Measurements from ENCODE around the gene CSF3R. TPM values are rescaled to one million over a fixed set of nuclear protein-coding genes. Genes with fewer than 3 reads are reported as not detected.

Gene CSF3R
- total and polyA plus RNA-seq, 9 of the 15 experiments (the other 6 are each of a cell fraction or from before 2014, with no cell fraction given), result 0.21 to 0.86 (median 0.40) TPM; not detected in 1

DNA sequence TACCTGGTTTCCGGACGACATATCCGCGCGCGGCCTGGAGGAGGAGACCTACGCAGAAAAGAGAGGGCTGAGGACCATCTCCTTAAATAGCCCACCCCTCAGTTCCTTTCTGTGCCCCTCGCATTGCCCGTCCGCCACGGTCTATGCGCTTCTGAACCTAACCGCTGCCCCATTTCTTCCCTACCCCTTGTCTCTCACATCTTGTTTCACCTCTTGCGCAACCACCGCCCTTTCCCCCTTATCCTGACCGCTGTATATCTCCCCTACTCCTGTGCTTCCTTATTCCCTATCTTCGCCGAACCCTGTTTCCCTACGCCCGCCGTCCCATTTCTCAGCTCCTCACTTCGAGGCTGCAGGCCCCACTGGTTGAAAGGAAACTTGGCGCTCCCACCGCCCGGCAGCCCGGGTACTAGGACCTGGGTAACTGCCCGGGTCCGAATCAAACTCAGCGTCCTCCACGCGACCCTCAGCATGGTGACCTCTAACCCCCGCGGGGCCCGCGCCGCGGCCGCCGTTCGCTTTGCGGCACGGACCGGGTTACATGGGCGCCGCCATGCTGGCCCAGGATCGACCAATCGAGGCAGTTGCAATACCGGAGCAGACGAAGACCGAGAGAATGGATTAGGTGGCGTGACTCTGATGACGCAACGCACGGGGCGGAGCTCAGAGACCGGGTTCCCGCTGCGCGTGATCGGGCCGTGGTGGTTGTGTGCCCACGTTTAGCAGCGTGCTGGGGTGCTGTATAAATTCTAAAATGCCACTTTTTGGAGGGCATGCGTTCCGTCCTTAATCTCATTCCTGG, 18.7 kb downstream of the CSF3R start, which contains the start of gene MRPS15 (continued):
- TF ChIP-seq SAFB2 (IDR thresholded peaks at IDR 0.05; ENCODE audit: borderline replicate concordance, low read depth, low read length, severe bottlenecking) (no peak), RBM14 (IDR thresholded peaks at IDR 0.05; ENCODE audit: borderline replicate concordance, insufficient read depth, low read depth, low read length) (peak; percentile 92; the same call in 1 of the 2 replicates), ZNF766 (CRISPR knock-in tag; conservative IDR thresholded peaks at IDR 0.05) (peak; percentile 89), NFRKB (IDR thresholded peaks at IDR 0.05; ENCODE audit: low read depth) (no peak; the same call in none of the 2 replicates), KDM1A (IDR thresholded peaks at IDR 0.05) (peak in 1 of 2 experiments; percentile 79; a peak in 3 of 4 replicates), POLR2A (conservative IDR thresholded peaks at IDR 0.05) (peak; percentile 96), XRCC5 (IDR thresholded peaks at IDR 0.05; ENCODE audit: low read depth, low read length) (peak; percentile 99), SMAD1 (IDR thresholded peaks at IDR 0.05; ENCODE audit: low read depth, low read length, partially characterized antibody) (peak; percentile 95), POLR2H (tag; IDR thresholded peaks at IDR 0.05; ENCODE audit: low read depth) (peak; percentile 93), BHLHE40 (IDR thresholded peaks at IDR 0.05; ENCODE audit: low read length) (peak; percentile 100), MTF1 (CRISPR knock-in tag; IDR thresholded peaks at IDR 0.05; ENCODE audit: borderline replicate concordance) (no peak), SNIP1 (IDR thresholded peaks at IDR 0.05; ENCODE audit: low read depth) (no peak), POLR3A (IDR thresholded peaks at IDR 0.05; ENCODE audit: borderline replicate concordance, extremely low read depth, insufficient read depth, insufficient read length) (no peak), BCL6 (CRISPR knock-in tag; IDR thresholded peaks at IDR 0.05) (no peak), GABPB2 (CRISPR knock-in tag; conservative IDR thresholded peaks at IDR 0.05) (peak; percentile 70; the same call in 1 of the 2 replicates), BRCA1 (IDR thresholded peaks at IDR 0.05) (no peak), BRCA1 (CRISPR knock-in tag; IDR thresholded peaks at IDR 0.05) (no peak), POLR2AphosphoS2 (IDR thresholded peaks at IDR 0.05; ENCODE audit: low read length) (peak; percentile 96)
- TF ChIP-seq, protein P1, sequence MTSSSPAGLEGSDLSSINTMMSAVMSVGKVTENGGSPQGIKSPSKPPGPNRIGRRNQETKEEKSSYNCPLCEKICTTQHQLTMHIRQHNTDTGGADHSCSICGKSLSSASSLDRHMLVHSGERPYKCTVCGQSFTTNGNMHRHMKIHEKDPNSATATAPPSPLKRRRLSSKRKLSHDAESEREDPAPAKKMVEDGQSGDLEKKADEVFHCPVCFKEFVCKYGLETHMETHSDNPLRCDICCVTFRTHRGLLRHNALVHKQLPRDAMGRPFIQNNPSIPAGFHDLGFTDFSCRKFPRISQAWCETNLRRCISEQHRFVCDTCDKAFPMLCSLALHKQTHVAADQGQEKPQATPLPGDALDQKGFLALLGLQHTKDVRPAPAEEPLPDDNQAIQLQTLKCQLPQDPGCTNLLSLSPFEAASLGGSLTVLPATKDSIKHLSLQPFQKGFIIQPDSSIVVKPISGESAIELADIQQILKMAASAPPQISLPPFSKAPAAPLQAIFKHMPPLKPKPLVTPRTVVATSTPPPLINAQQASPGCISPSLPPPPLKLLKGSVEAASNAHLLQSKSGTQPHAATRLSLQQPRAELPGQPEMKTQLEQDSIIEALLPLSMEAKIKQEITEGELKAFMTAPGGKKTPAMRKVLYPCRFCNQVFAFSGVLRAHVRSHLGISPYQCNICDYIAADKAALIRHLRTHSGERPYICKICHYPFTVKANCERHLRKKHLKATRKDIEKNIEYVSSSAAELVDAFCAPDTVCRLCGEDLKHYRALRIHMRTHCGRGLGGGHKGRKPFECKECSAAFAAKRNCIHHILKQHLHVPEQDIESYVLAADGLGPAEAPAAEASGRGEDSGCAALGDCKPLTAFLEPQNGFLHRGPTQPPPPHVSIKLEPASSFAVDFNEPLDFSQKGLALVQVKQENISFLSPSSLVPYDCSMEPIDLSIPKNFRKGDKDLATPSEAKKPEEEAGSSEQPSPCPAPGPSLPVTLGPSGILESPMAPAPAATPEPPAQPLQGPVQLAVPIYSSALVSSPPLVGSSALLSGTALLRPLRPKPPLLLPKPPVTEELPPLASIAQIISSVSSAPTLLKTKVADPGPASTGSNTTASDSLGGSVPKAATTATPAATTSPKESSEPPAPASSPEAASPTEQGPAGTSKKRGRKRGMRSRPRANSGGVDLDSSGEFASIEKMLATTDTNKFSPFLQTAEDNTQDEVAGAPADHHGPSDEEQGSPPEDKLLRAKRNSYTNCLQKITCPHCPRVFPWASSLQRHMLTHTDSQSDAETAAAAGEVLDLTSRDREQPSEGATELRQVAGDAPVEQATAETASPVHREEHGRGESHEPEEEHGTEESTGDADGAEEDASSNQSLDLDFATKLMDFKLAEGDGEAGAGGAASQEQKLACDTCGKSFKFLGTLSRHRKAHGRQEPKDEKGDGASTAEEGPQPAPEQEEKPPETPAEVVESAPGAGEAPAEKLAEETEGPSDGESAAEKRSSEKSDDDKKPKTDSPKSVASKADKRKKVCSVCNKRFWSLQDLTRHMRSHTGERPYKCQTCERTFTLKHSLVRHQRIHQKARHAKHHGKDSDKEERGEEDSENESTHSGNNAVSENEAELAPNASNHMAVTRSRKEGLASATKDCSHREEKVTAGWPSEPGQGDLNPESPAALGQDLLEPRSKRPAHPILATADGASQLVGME (CRISPR knock-in tag; IDR thresholded peaks at IDR 0.05), result 0 out of 2 replicates have a peak, but pooled peaks have one; percentile 30
- TF ChIP-seq, protein P2, sequence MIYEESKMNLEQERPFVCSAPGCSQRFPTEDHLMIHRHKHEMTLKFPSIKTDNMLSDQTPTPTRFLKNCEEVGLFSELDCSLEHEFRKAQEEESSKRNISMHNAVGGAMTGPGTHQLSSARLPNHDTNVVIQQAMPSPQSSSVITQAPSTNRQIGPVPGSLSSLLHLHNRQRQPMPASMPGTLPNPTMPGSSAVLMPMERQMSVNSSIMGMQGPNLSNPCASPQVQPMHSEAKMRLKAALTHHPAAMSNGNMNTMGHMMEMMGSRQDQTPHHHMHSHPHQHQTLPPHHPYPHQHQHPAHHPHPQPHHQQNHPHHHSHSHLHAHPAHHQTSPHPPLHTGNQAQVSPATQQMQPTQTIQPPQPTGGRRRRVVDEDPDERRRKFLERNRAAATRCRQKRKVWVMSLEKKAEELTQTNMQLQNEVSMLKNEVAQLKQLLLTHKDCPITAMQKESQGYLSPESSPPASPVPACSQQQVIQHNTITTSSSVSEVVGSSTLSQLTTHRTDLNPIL (CRISPR knock-in tag; IDR thresholded peaks at IDR 0.05), result no peak

All from K562 (cell line).